Endothelial cell of umbilical vein (primary cell): ENCODE data around the gene HTT. TPM values are rescaled to one million over a fixed set of nuclear protein-coding genes. Genes with fewer than 3 reads are reported as not detected.

Experiments
- BruUV-seq: library from RNA; stranded (reverse); fragments of 400-500 nt; replicated peaks from 2 replicates; lab custom pipeline; 2021; lab: Mats Ljungman, UMichigan
- CTCF ChIA-PET: fragments of 300-600, 350-600 bp; sonication (Branson Sonifier 250); formaldehyde crosslinking; loops from one replicate; lab custom pipeline; 2021; ENCODE audit warnings: antibody characterized with exemption, inconsistent platforms; lab: Charles Lee
- POLR2A ChIA-PET: fragments of 300-600, 350-600 bp; sonication (Branson Sonifier 250); formaldehyde crosslinking; loops from one replicate; lab custom pipeline; 2021; ENCODE audit warnings: antibody characterized with exemption, inconsistent platforms; lab: Charles Lee
- DNase-seq: peaks from one replicate; pipeline ENCODE4 v3.0.0-alpha.2; 2011; ENCODE audit warnings: low read depth, low spot score
- FAIRE-seq: peaks from 2 replicates; lab custom pipeline; 2011; peaks lifted over from hg19 to GRCh38; lab: Jason Lieb, UNC
- H2AFZ ChIP-seq: 2 replicates; pipeline ENCODE4 v1.6.0; 2012; ENCODE audit warnings: low read depth, low read length, control low read depth, inconsistent platforms
- H3K27ac ChIP-seq: 2 replicates; pipeline ENCODE4 v1.5.1; 2011; ENCODE audit warnings: low read depth, mild to moderate bottlenecking, control low read depth, low read length, moderate library complexity; ENCODE audit not compliant: insufficient read depth
- H3K27me3 ChIP-seq, 2 experiments: 2 replicates each; pipeline versions ENCODE4 v1.6.0 to v1.6.1; 2011; ENCODE audit warnings: low read length in 2 of 2, mixed read lengths in 1 of 2; ENCODE audit not compliant: control insufficient read depth in 2 of 2, insufficient read depth in 2 of 2
- H3K36me3 ChIP-seq, 2 experiments: 2 replicates in 1 of 2; 3 replicates in 1 of 2; pipeline ENCODE4 v1.5.1; 2011; ENCODE audit warnings: low read length in 2 of 2, mild to moderate bottlenecking in 1 of 2, moderate library complexity in 1 of 2; ENCODE audit not compliant: control insufficient read depth in 2 of 2, insufficient read depth in 2 of 2; ENCODE audit errors: extremely low read depth in 1 of 2
- H3K4me1 ChIP-seq: 3 replicates; pipeline ENCODE4 v1.5.1; 2011; ENCODE audit warnings: mild to moderate bottlenecking, low read length; ENCODE audit not compliant: control insufficient read depth, insufficient read depth; ENCODE audit errors: extremely low read depth
- H3K4me2 ChIP-seq: 2 replicates; pipeline ENCODE4 v1.6.1; 2011; ENCODE audit warnings: low read length, control low read depth, mixed read lengths; ENCODE audit not compliant: insufficient read depth
- H3K4me3 ChIP-seq, 3 experiments: fragments of 200-600 bp in 1 of 3; sonication (generic), shearing (Covaris generic) in 1 of 3; replicated peaks in 1 of 3; 2 replicates each; pipeline ENCODE4 v1.5.1; 2011 to 2016; ENCODE audit warnings: control low read depth in 3 of 3, low read length in 3 of 3, mild to moderate bottlenecking in 2 of 3, inconsistent platforms in 1 of 3, low read depth in 1 of 3, moderate library complexity in 1 of 3; ENCODE audit not compliant: insufficient read depth in 1 of 3
- H3K79me2 ChIP-seq: 2 replicates; pipeline ENCODE4 v1.6.0; 2012; ENCODE audit warnings: low read length, inconsistent platforms; ENCODE audit not compliant: control insufficient read depth, insufficient read depth
- H3K9ac ChIP-seq: replicated peaks from 2 replicates; pipeline ENCODE3; 2011; ENCODE audit warnings: low read length, control low read depth; ENCODE audit not compliant: insufficient read depth; ENCODE audit errors: extremely low read depth
- H3K9me1 ChIP-seq: replicated peaks from 3 replicates; pipeline ENCODE4 v1.6.0; 2011; ENCODE audit warnings: mild to moderate bottlenecking, low read length; ENCODE audit not compliant: control insufficient read depth, insufficient read depth; ENCODE audit errors: extremely low read depth
- H3K9me3 ChIP-seq: replicated peaks from 2 replicates; pipeline ENCODE4 v1.5.1; 2012; ENCODE audit warnings: low read length, inconsistent platforms; ENCODE audit not compliant: control insufficient read depth, insufficient read depth
- H4K20me1 ChIP-seq: replicated peaks from 2 replicates; pipeline ENCODE3; 2011; ENCODE audit warnings: mild to moderate bottlenecking, low read length; ENCODE audit not compliant: control insufficient read depth, insufficient read depth; ENCODE audit errors: extremely low read depth
- CTCF ChIP-seq, 2 donors: IDR thresholded peaks; 1 replicate in 1 of 2; 2 replicates in 1 of 2; pipeline ENCODE4 v1.5.1; 2011; ENCODE audit warnings: low read length in 2 of 2, mild to moderate bottlenecking in 2 of 2, moderate library complexity in 2 of 2, control low read depth in 1 of 2, inconsistent platforms in 1 of 2, low read depth in 1 of 2; ENCODE audit not compliant: insufficient read depth in 1 of 2; ENCODE audit errors: extremely low read depth in 1 of 2
- EZH2 ChIP-seq: IDR thresholded peaks from 2 replicates; pipeline ENCODE4 v1.6.1; 2012; ENCODE audit warnings: borderline replicate concordance, low read depth, mild to moderate bottlenecking, moderate library complexity, low read length, inconsistent platforms; ENCODE audit not compliant: severe bottlenecking
- FOS ChIP-seq: IDR thresholded peaks from 2 replicates; pipeline ENCODE4 v1.6.1; 2011; ENCODE audit warnings: mild to moderate bottlenecking, low read length, moderate library complexity, borderline replicate concordance; ENCODE audit not compliant: insufficient read depth
- GATA2 ChIP-seq: IDR thresholded peaks from 2 replicates; pipeline ENCODE4 v1.7.0; 2011; ENCODE audit warnings: low read depth, mild to moderate bottlenecking, moderate library complexity, mixed read lengths, low read length; ENCODE audit not compliant: insufficient read length, insufficient read depth
- JUN ChIP-seq: IDR thresholded peaks from 2 replicates; pipeline ENCODE4 v1.6.1; 2011; ENCODE audit warnings: borderline replicate concordance, low read depth; ENCODE audit not compliant: insufficient read length, insufficient read depth
- MAX ChIP-seq: IDR thresholded peaks from 2 replicates; pipeline ENCODE4 v1.6.1; 2011; ENCODE audit not compliant: insufficient read depth, insufficient read length
- MYC ChIP-seq: IDR thresholded peaks from one replicate; pipeline ENCODE4 v1.6.1; 2011; ENCODE audit warnings: mild to moderate bottlenecking, low read depth, low read length
- POLR2A ChIP-seq: IDR thresholded peaks from 2 replicates; pipeline ENCODE4 v1.6.1; 2012; ENCODE audit warnings: low read depth, mild to moderate bottlenecking, control low read depth, low read length
- POLR2AphosphoS5 ChIP-seq: IDR thresholded peaks from 2 replicates; pipeline ENCODE4 v1.6.1; 2012; ENCODE audit warnings: low read depth, mild to moderate bottlenecking, control low read depth, low read length, moderate library complexity; ENCODE audit not compliant: insufficient read depth
- dilution Hi-C: fragments of 300-500 bp; cut with MboI; formaldehyde crosslinking; loops from one replicate; pipeline ENCODE4 v1.15.0; 2019; ENCODE audit warnings: low sequenced_read_pairs; ENCODE audit not compliant: extremely low pct_ligation_motif_present
- intact Hi-C: fragments of 100-400 bp; cut with micrococcal nuclease; formaldehyde crosslinking; loops from one replicate; pipeline ENCODE4 v1.10.0; 2022
- polyA plus RNA-seq, 4 experiments: library from polyadenylated mRNA; depleted of rRNA in 3 of 4; stranded (reverse) in 3 of 4; unstranded in 1 of 4; fragments of >200 nt; gene quantifications; 2 replicates each; pipeline versions ENCODE4 v1.2.1 to v1.2.3, GENCODE V29; 2011 to 2012; ENCODE audit warnings: missing spikeins in 1 of 4
- total RNA-seq: library from RNA; stranded (reverse); gene quantifications from 2 replicates; pipeline ENCODE4 v1.2.3, GENCODE V29; 2021

HTT gene
- total and polyA plus RNA-seq, 2 donors (not counting 3 experiments of a cell fraction or from before 2014, with no cell fraction given), result 15.7 to 61.2 TPM

DNA sequence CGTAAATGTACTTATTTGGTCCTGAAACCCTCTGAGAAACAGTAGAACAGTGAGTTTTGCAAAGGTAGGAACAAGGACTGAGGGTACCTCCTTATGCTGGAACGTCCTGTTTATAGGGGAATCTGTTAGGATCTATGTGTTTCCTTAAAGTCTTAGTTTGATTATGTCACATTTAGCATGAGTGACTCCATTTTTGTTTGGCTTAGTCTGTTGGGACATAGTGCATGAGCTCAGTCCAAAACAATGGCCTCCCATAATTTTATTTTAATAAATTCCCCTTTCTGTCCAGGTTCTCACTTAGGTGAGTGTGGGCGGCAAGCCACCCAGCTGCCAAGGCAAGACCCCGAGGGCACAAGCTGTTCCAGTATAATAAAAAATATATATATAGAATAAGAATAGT is 27.9 kb upstream of the HTT start:
- dilution Hi-C loops, result no loop called here
- ChIA-PET POLR2A (no interaction called here), CTCF (interaction anchor here (0.6 to 2.7 kb wide), 10 partner anchors 8 to 834 kb away, joined by 3 to 15 read pairs (median 4); no protein-coding TSS in a partner anchor)

More for the DNA sequence above, 27.9 kb upstream of the HTT start:
- BruUV-seq, result no TSS peak
- Histone ChIP-seq H2AFZ (no peak overlapping the region), H3K9me3 (no peaks in the 10 kb centered on the region), H3K27ac (no peak overlapping the region), H3K79me2 (no peaks in the 10 kb centered on the region), H3K9me1 (no peaks in the 10 kb centered on the region), H3K4me3 (no peak overlapping the region), H3K27me3 (no peaks in the 10 kb centered on the region), H3K4me2 (no peak overlapping the region), H3K9ac (no peak overlapping the region), H4K20me1 (no peaks in the 10 kb centered on the region), H3K36me3 (no peaks in the 10 kb centered on the region), H3K4me1 (peaks cover 5% of the 10 kb centered on the region)
- TF ChIP-seq GATA2 (no peak), EZH2 (no peak), POLR2A (no peak), CTCF (IDR thresholded peaks at IDR 0.05; ENCODE audit: extremely low read depth in 1 of 2, insufficient read depth in 1 of 2, low read depth in 1 of 2, low read length in 2 of 2) (no peak), FOS (no peak), MAX (no peak), POLR2AphosphoS5 (no peak), MYC (no peak), JUN (no peak)
- intact Hi-C loops, result loop anchor here (1.0 kb wide), 3 partner anchors 29 to 434 kb away; no protein-coding TSS in a partner anchor
- FAIRE-seq, result no peak
- DNase-seq, result no peak
